DMS153 treated with DMSO at 0.1 percent for 48 hours (cell line): Measurements from ENCODE around the gene DRC7.

Experiments
- DNase-seq: peaks from one replicate; lab custom pipeline; 2025; ENCODE audit not compliant: unreplicated experiment; lab: John Stamatoyannopoulos, UW

DRC7 gene

DNA sequence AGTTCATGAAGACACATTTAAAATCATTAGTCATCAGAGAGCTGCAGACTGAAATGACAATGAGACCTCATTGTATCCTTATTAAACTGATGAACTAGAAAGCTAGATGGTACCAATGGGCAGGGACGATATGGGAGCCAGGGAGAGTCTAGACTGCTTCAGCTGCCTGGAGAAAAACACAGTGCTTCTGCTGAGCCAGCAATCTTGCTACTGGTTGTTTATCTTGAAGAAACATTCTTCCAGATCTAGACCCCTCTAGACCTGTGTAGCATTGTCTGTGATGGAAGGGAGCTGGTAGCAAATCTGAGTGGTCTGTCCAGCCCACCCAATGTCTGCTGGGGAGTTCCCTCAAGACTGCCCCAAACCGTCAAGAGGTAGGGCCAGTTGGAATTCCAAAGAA, 2.0 kb upstream of the DRC7 start:
- DNase-seq: no peak

DNA sequence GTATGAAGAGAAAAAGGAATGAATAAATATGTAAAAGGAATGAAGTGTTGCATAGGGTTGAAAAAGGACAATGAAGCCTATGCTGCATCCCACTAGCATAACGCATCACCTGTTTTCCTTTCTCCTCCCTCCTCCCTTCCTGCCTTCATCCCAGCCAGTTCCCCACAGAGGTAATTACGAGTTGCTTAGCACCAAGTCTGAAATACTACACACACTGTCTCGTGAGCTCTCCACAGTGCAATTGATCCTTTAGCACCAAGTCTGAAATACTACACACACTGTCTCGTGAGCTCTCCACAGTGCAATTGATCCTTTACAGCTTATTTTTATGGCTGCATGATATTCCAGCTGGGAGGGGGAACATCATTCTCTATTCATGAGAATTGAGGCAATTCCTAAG, 1.1 kb upstream of the DRC7 start:
- DNase-seq: no peak

DNA sequence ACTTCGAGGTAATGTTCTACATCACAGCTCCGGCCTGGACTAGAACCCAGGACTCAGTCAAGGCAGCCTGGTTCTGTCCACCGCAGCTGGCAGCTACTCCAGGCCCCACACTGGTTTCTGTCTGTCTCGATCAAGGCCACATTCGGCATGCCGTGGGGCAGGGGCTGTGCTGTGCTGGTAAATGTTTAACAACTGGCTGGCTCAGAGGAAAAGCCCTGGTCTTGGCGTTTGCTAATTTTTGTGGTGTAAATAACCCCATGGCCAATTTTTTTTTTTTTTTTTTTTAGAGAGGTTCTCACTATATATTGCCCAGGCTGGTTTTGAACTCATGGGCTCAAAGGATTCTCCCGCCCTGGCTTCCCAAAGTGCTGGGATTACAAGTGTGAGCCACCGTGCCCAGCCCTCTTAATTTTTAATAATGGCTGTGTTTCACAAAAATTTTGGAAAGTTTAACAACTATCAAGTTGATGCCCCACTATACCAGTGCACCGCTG, 328 bp upstream of the DRC7 start:
- no peak for DNase-seq

DNA sequence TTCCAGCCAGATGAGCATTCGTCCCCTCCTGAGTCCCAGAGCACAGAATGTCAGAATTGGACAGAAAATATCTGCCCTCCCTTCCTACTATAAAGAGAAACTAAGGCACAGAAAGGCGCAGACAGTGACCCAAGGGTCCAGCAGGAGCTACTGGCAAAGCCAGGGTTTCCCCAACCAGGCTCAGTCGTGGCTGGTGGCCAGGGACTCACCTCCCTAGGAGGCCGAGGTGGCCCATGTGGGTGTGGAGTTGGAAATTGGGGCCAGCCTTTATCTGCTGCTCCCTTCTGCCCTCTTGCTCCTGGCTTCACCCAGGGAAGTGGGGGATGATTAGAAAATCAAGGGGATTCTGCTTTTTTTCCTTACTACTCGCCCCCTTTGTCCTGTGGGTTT, 1.1 kb downstream of the DRC7 start:
- DNase-seq: no peak

DNA sequence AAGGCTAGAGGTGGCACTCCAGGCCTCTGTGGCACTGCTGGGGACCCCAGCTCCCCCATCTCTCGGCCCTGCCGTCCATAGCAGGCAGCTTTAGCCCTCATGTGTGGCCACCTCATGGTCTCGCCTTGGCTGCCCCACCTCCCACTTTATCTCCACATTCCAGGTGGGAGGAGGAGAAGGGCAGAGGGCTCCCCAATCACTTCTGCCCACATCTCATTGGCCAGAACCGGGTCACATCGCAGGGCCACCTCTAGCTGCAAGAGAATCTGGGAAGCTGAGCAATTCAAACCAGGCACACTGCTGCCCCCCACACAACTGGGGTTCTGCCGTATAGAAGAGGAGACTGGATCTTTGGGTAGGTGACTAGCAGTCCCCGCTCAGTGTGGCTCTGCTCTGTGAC, 1.6 kb downstream of the DRC7 start:
- DNase-seq: no peak

DNA sequence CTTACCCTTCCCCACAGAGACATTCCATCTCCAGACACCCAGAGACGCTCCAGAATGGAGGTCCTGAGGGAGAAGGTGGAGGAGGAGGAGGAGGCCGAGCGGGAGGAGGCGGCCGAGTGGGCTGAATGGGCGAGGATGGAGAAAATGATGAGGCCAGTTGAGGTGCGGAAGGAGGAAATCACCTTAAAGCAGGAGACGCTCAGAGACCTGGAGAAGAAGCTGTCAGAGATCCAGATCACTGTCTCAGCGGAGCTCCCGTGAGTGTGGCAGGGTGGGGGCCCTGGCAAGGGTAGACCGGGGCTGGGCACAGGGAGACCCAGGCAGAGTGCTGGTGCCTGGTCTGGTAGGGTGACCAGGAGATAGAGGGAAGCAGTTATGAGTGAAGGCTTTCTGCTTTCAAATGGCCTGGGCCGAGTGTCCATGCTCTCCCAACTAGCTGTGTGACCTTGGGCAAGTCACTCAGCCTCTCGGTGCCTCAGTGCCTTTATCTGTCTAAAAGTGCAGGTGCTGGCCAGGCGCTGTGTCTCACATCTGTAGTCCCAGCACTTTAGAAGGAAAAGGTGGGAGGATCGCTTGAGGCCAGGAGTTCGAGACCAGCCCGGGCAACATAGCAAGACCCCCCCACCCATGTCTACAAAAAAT, 3.4 kb downstream of the DRC7 start:
- no peak for DNase-seq

DNA sequence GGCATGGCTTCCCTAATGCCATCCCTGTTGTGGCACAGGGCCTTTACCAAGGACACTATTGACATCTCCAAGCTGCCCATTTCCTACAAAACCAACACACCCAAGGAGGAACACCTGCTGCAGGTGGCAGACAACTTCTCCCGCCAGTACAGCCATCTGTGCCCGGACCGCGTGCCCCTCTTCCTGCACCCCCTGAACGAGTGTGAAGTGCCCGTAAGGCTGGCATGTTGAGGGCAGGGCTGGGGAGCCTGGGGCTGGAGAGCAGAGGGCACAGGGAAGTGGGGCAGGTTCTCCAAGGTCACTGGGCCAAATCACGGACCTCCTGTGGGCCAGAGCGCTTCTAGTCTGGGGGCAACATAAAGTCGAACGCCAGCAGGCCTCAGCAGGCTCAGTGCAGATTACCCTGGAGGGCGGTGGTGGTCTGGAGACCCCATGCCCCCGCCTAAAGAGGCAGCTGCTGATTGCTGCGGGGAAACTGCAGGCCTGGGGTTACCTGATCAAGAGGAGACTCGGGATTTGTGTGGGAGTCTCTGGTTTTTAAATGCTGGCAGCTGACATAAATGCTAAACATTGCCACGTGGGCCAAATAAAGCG, 4.3 kb downstream of the DRC7 start:
- DNase-seq: no peak

DNA sequence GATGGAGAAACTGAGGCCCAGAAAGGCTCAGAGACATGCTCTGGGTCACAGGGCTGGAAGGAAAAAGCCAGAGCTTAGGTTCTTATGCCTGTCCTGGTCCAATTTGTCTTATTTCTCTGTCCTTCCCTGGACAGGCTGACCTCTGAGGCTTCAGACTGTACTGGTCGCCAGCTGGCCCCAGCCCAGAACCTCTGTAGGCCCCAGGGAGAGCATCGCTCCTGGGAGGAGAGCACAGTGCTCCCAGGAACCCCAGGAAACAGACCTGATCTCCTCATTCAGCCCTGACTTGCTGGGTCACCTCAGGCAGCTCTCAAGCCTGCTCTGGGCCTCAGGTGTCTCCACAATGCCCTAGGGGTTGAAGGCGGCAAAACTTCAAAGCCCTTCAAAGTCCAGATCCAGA, 4.9 kb downstream of the DRC7 start:
- no peak for DNase-seq

DNA sequence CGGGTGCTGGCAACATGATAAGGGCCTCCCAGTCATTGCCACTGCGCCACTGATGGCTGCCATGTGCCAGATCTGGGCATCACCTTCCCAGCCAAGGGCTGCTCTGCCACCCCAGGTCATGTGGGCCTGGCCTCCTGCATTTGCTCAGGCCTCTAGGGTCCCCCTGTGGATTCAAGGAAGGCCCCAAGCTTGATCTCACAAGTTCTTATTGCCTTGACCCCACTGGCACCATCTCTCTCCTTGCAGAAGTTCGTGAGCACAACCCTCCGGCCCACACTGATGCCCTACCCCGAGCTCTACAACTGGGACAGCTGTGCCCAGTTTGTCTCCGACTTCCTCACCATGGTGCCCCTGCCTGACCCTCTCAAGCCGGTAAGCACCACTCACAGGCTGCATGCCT, 5.3 kb downstream of the DRC7 start:
- no peak for DNase-seq

DNA sequence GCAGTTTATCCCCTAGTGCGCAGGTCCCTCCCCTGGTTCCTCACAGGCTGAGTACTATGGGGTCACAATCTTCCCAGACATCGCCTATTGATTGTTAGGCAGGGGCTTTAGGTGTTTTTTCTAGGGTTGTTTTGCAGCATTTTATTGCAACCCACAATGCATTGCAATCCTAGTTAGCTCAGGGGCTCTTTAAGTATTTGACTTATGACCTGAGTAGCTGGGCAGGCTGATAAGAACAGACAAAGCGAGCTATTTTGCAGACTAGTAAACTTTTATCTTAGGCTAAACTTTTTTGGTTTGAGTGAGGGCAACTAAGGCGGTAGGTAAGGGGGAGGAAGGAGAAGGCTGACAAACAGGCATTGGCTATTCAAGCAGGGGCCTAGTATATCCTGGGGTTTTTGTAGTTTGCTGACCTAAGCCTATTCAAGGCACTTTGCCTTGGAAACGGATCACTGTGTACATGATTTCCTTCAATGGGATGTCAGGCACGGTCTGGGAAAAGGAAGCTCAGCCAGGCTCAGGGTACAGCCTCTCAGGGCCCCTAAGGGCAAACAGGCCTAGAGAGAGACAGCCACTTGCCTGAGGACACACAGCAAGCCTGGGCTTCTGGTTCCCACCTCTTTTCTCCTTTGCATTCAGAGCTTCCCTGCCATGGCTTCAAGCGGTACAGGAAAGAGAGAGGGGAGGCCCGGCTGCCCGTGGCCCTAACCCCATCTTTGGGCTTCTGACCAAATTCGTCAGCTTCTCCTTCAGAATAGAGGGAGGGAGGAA, 6.4 kb downstream of the DRC7 start:
- DNase-seq: no peak

DNA sequence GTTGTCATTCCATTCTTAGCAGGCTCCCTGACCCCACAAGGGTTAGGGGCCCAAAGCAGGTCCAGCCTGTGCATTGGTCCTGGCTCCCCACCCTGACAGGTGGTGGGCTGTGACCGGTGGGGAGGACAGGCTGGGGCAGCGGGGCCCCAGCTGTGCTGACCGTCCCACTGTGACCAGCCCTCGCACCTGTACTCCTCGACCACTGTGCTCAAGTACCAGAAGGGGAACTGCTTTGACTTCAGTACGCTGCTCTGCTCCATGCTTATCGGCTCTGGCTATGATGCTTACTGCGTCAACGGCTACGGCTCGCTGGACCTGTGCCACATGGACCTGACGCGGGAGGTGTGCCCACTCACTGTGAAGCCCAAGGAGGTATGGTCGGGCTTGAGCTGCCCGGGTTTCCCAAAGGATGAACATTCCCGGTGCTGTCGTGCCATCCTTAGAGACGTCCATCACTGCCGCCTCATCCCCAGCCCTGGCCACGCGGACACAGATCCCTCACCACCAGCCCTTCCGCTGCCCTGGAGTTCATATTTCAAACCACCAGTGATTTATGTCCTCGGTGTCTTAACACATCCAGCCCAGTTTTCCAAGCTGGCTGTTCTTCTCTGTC, 7.3 kb downstream of the DRC7 start:
- DNase-seq: no peak

DNA sequence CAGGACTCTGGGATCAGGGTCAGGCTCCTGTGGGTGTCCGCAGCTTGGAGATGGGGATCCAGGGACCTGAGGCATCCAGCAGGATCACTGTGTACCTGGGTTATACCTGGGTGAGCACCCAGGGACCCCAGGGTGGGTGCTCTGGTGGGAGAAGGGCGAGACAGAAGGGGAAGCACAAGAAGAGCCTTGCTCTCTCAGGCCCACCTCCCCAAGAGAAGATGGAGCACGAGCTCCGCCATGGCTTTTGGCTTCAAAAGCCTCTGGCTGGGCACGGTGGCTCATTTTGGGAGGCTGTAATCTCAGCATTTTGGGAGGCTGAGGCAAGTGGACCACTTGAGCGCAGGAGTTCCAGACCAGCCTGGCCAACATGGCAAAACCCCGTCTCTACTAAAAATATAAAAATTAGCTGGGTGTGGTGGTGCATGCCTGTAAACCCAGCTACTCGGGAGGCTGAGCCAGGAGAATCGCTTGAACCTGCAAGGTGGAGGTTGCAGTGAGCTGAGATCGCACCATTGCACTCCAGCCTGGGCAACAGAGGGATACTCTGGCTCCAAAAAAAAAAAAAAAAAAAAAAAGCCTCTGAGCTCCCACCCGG, 8.9 kb downstream of the DRC7 start:
- no peak for DNase-seq

DNA sequence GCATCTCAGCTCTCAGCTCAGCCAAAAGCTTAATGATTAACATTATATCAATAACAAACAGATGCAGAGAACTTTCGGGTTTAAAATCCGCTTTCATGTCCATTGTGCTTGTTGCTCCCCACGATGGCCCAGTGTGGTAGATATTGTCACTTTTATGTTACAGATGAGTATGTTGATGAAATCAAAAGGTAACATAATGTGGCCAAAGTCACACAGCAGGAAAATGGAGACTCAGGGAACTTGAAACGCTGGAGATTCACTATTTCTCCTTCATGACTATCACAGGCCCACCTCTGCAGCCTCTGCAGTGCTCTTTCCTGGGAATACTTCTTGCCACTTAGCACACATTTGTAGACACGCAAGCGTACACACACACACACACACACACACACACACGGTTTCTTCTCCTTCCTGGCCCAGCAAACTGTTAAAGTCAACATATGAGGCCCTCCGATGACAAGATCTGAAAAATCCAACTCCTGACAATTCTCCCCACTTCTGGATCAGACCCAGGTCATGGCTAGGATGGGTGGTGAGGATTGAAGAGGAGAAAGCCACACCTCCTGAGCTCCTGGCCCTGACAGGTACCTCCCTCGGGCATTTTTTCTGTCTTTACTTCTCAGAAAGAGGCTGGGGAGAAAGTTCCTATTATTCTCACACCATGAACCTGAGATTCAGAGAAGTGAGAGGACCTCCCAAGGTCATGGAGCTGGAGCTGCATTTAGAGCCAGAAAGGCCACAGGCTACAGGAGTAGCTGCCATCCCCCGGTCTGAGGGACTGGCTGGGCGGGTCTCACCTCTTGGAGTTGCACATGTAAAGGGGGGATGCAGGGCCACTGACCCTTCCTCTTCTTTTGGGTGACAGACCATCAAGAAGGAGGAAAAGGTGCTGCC, 9.7 kb downstream of the DRC7 start:
- no peak for DNase-seq

DNA sequence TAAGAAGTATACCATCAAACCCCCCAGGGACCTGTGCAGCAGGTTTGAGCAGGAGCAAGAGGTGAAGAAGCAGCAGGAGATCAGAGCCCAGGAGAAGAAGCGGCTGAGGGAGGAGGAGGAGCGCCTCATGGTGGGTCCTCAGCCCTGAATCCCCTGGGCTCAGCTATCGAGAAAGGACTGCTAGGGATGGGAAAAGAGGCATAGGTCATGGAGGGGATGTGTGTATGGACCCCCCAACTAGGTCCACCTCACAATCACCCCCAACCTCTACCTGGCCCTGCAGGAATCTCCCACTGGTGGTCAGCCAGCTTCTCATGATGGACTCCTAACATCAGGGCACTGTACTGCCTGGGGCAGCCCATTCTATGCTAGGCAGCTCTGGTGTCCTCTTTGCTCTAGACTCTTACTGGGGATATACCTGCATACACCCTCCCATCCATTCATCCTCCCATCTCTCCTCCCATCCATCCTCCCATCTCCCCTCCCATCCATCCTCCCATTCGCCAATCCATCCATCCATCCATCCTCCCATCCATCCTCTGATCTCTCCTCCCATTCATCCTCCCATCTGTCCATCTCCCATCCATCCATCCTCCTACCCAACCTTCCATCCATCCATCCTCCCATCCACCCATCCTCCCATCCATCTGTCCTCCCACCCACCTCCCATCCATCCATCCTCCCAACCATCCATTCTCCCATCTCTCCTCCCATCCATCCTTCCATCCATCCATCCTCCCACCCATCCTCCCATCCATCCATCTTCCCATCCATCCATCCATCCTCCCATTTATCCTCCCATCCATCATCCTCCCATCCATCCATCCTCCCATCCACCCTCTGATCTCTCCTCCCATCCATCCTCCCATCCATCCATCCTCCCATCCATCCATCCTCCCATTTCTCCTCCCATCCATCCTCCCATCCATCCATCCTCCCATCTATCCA, 10.6 kb downstream of the DRC7 start:
- DNase-seq: no peak

DNA sequence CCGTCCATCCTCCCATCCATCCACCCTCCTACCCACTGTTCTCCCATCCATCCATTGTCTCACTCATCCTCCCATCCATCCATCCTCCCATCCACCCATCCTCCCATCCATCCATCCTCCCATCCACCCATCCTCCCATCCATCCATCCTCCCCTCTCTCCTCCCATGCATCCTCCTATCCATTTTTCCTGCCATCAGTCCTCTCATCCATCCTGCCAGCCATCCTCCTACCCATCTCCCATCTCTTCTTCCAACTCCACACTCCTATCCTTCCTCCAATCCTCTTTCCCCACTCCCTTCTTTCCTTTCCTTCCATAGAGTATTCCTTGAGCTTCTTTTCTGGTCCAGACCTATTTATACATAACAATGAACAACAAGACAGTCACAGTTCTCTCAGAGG, 12.1 kb downstream of the DRC7 start:
- no peak for DNase-seq

DNA sequence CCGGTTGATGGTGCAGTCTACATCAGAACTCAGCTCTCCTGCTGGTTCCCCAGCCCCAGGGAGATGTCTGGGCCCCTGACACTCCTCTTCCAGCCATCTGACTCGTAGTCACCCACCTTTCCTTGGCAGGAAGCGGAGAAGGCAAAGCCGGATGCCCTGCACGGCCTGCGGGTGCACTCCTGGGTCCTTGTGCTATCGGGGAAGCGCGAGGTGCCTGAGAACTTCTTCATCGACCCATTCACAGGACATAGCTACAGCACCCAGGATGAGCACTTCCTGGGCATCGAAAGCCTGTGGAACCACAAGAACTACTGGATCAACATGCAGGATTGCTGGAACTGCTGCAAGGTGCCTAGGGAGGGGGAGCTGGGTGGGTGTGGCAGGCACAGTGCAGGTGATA, 12.7 kb downstream of the DRC7 start:
- no peak for DNase-seq

DNA sequence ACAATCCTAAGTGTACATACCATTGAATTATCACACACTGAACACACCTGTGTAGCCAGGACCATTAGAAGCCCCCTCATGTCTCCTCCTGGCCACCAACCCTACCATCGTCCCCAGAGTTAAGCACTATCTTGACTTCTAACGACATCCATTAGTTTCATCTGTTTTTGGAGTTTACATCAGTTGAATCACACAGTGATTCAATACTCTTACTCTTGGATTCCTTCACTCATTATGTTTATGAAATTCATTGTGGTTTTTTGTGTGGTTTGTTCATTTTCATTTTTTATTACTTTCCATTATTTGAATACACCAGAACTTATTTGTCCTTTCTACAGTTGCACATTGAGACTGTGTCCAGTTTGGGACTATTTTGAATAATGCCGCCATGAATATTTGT, 13.6 kb downstream of the DRC7 start:
- DNase-seq: no peak

DNA sequence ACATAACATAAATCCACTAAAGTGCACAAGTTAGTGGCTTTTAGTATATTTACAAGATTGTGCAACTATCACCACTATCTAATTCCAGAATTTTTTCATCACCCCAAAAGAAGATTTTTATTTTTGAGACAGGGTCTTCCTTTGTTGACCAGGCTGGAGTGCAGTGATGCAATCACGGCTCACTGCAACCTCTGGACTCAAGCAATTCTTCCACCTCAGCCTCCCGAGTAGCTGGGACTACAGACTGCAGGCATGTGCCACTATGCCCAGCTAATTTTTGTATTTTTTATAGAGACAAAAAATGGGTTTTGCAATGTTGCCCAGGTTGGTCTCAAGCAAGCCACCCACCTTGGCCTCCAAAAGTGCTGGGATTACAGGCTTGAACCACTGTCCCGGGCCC, 15.1 kb downstream of the DRC7 start:
- no peak for DNase-seq

DNA sequence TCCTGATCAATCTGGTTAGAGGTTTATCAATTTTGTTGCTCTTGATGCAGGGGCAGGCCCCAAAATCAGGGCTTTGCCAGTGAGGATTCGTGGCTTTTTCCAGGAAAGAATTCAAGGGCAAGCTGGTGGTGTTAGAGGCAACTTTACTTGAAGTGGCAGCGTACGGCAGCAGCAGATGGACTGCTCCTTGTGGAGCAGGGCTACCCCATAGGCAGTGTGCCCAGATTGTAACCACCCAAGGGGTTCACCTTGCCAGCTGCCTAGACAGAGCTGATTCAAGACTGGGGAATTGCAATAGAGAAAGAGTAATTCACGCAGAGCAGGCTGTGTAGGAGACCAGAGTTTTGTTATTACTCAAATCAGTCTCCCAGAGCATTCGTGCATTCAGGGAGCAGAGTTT, 16.7 kb downstream of the DRC7 start:
- no peak for DNase-seq

DNA sequence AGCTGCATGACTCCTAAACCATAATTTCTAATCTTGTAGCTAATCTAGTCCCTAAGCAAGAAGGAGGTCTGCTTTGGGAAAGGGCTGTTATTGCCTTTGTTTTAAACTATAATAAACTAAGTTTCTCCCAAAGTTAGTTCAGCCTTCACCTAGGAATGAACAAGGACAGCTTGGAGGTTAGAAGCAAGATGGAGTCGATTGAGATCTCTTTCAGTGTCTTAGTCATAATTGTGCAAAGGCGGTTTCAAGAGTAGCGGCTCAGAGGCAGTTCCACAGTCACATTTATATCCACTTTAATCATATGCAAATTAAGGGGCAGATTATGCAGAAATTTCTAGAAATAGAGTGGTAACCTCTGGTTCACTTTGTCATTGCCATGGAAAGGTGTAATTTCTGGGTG, 17.4 kb downstream of the DRC7 start:
- no peak for DNase-seq
